Lower leg skin (tissue), 3 donors: ENCODE measurements around the gene SCIN.

Experiments
- POLR2A ChIP-seq, 2 donors: fragments of 450-650 bp; IDR thresholded peaks; one replicate each; pipeline ENCODE4 v1.6.1; 2016 to 2017; ENCODE audit warnings: antibody characterized with exemption in 2 of 2, mild to moderate bottlenecking in 1 of 2, moderate library complexity in 1 of 2
- TF ChIP-seq, protein P1 (sequence below), 3 donors: fragments of 450-650 bp; IDR thresholded peaks; one replicate each; pipeline ENCODE4 v1.5.1; 2016; ENCODE audit warnings: antibody characterized with exemption in 3 of 3, mild to moderate bottlenecking in 3 of 3, moderate library complexity in 2 of 3

DNA sequence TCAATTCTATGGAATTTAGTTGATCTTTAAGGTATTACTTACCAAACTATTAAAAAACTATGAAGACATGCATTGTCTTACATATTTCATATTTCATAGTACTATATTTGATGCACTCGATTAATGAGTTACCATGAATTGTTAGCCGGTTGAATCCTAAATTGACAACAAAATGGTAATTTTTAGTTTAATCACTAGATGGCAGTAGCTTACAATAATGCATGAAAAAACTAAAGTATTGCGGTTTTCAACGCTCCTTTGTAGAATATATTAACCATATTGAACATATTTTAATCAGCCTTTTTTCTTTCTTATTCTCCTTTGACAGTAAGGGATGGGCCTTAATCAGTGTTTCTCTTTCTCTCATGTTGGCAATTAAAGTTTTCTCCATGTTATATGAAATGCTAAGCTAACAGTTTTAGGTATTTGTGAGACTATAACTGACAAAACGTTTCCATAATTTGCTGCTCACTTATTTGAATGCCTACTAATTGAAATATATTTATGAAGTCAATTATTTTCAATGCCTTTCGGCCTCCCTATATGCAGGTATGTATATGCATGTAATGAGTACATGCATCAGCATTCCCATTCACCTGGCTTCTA is 68.4 kb downstream of the SCIN start:
- no peak for TF ChIP-seq POLR2A (IDR thresholded peaks at IDR 0.05)
- TF ChIP-seq, protein P1, sequence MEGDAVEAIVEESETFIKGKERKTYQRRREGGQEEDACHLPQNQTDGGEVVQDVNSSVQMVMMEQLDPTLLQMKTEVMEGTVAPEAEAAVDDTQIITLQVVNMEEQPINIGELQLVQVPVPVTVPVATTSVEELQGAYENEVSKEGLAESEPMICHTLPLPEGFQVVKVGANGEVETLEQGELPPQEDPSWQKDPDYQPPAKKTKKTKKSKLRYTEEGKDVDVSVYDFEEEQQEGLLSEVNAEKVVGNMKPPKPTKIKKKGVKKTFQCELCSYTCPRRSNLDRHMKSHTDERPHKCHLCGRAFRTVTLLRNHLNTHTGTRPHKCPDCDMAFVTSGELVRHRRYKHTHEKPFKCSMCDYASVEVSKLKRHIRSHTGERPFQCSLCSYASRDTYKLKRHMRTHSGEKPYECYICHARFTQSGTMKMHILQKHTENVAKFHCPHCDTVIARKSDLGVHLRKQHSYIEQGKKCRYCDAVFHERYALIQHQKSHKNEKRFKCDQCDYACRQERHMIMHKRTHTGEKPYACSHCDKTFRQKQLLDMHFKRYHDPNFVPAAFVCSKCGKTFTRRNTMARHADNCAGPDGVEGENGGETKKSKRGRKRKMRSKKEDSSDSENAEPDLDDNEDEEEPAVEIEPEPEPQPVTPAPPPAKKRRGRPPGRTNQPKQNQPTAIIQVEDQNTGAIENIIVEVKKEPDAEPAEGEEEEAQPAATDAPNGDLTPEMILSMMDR (IDR thresholded peaks at IDR 0.05) = no peak
